GM21390 (cell line): ENCODE results near the gene DOCK10.

Source experiments
- ATAC-seq: cut with Tn5 transposase; IDR thresholded peaks from one replicate; pipeline ENCODE4 v1.9.1; 2021; ENCODE audit not compliant: unreplicated experiment

DOCK10 gene

DNA sequence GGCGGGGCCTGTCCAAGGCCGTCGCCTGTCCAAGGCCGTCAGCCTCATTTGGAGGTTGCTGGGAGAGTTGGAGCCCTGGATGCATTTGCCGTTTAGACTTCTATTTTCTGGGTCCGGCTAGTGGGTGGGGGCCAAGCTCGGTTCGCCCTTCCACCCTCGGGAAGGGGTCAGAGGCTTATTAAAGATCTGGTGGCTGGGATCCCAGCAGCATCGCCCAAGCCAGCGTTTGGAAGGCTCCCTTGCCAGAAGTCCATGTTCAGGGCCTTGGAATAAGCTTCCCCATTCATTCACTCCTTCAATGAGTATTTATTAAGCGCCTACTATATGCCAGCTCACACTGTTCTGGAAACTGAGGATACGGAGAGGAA lies 516 bp upstream of the DOCK10 start:
- no peak for ATAC-seq

DNA sequence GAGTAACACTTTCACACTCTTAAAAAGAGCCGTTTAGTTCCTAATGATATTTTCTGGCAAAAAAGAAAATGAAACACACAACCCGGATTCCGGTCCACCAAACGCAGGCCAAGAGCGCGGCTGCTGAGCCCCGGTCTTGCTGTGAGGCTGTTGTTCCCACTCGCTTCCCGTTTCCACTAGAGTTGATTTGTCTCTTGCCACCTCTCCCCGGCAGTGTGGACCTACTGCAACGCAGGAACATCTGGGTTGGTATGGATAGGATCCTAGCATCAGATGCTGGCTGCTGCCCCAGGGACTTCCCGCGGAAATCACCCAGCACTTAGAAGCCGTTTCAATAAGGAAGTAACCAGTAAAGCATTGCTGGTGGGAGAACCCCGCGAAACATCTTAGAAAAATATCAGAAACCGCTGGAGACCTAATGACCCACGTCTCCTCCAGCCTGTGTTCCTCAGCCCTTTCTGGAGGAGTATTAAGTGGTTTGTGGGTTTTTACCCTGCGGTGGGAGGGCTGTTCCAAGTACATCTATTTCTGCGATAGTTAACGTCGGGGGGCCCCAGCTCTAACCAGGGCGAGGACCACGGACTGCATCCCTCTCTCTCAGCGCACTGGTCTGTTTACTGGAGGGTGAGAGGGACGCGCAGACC lies 939 bp downstream of the DOCK10 start:
- ATAC-seq, result peak; percentile 56

GRCh38 chr2:225040856-225041206 lies 1.4 kb downstream of the DOCK10 start:
- peak; percentile 18 for ATAC-seq

DNA sequence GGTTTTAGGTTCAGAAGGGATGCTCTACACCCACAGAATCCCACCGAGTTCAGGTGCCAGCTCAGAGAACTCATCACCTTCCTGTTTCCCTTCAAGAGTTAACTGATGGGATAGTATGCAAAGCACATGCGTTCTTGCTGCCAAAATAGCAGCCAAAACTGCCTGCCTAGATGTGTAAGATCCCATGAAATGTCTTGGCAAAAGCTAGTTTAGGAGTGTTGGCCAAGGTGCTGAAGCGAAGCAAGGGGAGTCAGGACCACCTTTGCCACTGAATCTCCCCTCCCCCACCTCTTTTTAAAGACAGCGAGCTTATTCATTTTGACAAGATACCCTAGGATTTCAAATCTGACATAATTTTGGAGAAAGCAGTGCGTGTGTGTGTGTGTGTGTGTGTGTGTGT lies 2.1 kb downstream of the DOCK10 start:
- no peak for ATAC-seq

- ATAC-seq, result no peak
These were observed 4.1 kb downstream of the DOCK10 start for GRCh38 chr2:225038231-225038523.

DNA sequence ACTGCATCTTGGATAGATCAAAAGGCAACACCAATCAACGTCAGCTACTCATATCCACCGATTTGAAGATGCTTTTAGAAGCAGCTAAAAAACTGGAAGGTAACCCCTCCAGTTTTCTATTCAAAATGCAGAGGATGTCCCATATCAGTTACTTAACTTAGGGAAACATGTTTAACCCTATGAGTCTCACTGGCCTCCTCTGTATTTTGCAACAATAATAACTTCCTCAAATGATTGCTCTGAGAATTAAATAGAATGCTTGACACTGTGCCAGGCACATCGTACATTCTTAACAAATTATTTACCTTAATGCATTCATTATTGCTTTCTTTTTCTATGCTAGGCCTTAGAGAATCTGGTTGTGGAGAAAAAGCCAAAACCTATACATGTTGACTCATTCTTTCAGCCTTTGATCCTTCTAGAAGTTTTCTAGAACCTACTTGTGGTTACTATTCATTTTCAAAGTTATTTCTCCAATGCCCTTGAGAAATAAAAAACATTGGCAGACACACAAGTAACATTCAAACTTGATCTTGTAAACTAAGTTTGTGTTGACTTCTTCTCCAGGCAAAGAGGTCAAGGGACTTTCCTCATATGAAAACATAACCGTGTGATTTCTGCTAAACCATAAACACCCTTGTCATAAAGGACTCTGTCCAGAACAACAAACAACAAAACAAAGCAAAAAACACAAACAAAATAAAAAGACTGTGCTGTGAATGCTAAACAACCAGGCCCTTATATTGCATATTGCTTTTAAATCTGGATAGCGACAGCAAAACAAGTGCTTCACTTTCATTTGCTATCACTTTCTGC lies 4.6 kb downstream of the DOCK10 start:
- no peak for ATAC-seq

GRCh38 chr2:225036431-225036830 lies 5.8 kb downstream of the DOCK10 start:
- no peak for ATAC-seq

GRCh38 chr2:225033440-225034318 lies 8.6 kb downstream of the DOCK10 start:
- ATAC-seq, result no peak

DNA sequence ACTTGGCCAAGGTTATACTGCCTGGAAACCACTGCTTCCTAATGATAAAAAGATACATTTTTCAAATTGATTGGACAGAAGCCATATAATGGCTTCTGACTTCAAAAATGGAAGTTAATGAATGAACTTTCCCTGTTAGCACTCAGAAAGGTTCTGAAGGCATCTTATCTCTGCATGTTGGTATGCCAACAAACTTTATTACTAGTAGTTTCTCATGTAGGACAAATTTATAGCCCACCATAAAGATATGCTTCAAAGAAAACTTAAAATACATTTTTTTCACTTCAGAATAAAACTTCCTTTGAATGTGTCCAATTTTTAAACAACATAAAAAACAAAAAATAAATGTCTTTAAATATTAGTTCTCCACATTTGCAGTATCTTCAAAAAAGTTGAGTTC lies 10.0 kb downstream of the DOCK10 start:
- ATAC-seq, result no peak

DNA sequence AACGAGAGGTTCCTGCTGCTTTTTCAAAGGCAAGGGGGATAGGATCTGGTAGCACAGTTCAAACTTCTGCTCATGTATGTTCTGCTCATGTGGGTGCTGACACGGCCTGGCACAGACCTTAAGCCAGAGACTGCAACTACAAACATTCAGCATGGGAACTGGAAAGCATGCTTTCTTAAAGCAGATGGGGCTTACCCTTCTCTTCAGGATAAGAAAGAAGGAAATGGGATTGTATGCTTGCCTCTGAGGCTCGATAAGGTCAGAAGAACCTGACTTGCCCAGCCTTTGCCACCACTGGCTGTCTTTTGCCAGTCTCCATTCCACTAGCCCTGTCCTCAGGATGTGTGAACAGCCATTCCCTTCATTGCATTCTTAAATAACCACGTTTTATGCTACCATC lies 10.7 kb downstream of the DOCK10 start:
- ATAC-seq, result no peak

DNA sequence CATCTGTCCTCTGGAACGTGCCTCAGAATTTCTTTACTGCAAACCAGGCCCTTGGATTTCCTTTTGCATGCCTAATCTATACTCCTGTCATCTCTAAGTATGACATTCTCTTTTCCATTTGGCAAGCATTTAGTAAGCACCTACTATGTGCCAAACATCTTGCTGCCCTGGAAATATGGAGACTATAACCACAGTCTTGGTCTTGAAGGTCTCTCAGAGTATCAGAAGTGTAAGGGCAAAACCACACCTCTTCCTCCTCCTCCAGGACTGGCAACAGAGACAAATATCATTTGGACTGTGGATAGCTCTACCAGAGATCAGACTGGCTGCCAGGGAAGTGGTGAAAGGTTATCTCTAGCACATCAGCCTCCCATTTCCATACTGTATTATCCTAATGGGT lies 11.4 kb downstream of the DOCK10 start:
- ATAC-seq, result no peak

- no peak for ATAC-seq
These were observed 12.1 kb downstream of the DOCK10 start for GRCh38 chr2:225030203-225030602.

- ATAC-seq, result no peak
These were observed 13.7 kb downstream of the DOCK10 start for GRCh38 chr2:225028572-225028971.

- no peak for ATAC-seq
These were observed 15.1 kb downstream of the DOCK10 start for GRCh38 chr2:225027061-225027762.

DNA sequence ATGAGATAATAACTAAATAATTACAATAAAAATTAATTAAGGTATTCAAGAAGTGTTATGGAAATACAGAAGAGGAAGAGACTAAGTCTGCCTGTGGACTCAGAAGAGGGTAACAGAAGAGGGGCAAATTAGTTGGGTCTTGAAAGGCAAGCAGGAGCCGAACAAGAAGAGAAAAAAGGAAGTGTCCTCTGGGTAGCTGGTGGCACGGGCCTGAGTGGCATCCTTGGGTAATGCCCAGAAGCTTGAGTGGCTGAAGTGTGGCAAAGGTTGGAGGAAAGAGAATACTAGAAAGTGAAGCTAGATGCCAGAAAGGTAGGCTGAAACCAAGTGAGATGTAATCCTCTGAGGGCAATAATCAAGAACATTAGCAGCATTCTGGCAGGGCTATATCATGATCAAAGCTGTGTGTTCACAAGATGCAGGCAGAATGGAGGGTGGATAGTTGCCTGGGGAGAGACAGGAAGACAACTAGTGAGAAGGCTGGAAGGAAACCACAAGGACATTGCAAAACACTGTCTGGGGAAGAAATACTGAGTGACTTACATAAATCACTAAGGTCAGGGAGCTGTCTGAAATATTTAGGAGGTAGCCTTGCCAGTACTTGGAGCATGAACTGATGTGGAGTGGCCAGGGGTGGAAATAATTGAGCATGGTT lies 16.2 kb downstream of the DOCK10 start:
- ATAC-seq, result no peak

DNA sequence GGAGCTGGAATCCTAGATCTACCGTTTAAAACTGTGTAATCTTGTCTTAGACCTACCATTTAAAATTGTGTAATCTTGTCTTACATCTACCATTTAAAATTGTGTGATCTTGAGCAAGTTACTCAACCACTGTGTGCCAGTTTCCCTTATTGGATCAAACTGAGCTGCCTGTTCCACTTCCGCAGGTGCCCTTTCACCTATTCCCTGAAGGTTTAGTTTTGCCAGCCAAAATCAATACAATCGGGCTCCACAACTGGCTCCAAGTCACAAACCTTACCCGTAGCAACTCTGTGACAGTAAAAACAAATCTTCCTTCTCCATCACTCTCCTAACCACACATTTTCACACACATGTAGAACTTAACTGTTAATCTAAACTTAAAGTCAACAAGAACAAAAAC lies 20.1 kb downstream of the DOCK10 start:
- ATAC-seq, result no peak

DNA sequence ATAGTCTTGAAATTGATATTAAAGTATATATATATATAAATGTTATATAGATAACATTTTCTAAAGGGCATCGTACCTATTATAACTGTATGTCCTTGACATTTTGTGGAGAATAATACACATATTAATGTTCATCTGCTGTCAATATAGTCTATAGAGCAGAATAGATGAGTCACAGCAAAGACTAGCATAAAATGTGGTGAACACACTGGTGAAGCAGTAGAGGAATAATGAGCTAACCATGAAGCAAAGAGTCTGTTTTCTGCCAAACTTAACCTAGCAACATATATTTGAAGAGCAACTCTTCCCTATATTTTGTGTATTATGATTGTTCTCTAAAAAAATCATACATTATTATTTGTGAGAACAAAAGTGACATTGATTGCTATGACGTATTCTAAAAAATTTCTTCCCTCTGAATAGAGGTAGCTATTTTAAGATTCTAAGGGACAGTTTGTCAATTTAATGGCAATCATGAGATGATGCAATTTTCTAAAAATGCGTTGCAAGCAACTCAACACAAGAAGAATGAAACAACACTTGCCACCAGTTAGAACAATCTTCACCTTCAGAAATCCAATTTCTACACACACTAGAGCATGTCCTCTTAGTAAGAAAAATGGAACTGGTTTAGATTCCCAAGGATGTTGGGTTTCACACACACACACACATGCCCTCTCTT lies 22.0 kb downstream of the DOCK10 start:
- no peak for ATAC-seq

DNA sequence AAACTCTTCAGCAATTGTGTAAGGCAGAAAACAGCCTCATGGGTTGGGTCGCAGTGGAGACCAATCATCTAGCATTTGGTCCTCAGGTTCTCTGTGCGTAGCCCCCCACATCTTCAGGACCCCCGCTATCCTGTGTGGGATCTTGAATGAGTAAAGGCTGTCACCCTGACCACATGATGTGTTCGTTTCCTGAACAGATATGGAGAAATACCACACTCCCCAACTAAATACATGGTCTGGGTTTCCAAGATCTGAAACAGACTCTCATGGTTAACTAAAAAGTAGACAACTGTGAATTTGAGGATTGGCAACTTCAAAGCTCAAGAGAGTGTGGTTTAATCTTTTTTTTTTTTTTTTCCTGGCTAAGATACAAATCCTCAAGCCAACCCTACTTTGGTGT lies 23.2 kb downstream of the DOCK10 start:
- ATAC-seq, result no peak

GRCh38 chr2:225017713-225018112 lies 24.6 kb downstream of the DOCK10 start:
- ATAC-seq, result no peak

GRCh38 chr2:225017098-225017685 lies 25.1 kb downstream of the DOCK10 start:
- ATAC-seq, result no peak
